HepG2 (cell line): ENCODE results near the gene CSTF1.

ENCODE experiments used
- CTCF ChIP-seq: sonication (generic); formaldehyde crosslinking; IDR thresholded peaks from 2 replicates; pipeline ENCODE4 v1.5.0; 2020; ENCODE audit warnings: mild to moderate bottlenecking, missing genetic modification reagents, moderate library complexity
- DNMT1 ChIP-seq: sonication (generic); formaldehyde crosslinking; IDR thresholded peaks from 2 replicates; pipeline ENCODE4 v1.5.1; 2020; ENCODE audit warnings: mild to moderate bottlenecking, missing genetic modification reagents
- KDM1A ChIP-seq: IDR thresholded peaks from 2 replicates; pipeline ENCODE4 v1.6.1; 2016; ENCODE audit warnings: missing compliant biosample characterization
- NCOA1 ChIP-seq: sonication (generic); formaldehyde crosslinking; IDR thresholded peaks from 2 replicates; pipeline ENCODE4 v1.9.0; 2021; ENCODE audit warnings: missing genetic modification reagents
- PRPF4 ChIP-seq: fragments of 200-400 bp; formaldehyde crosslinking; IDR thresholded peaks from 2 replicates; pipeline ENCODE4 v1.6.1; 2016; ENCODE audit warnings: low read length, low read depth; ENCODE audit not compliant: poor library complexity, severe bottlenecking
- SOX5 ChIP-seq: IDR thresholded peaks from 2 replicates; pipeline ENCODE4 v1.6.1; 2016; ENCODE audit warnings: borderline replicate concordance
- TFAP4 ChIP-seq: sonication (generic); IDR thresholded peaks from 2 replicates; pipeline ENCODE4 v1.6.1; 2016; ENCODE audit warnings: low read depth, borderline replicate concordance
- ZBTB26 ChIP-seq: IDR thresholded peaks from 2 replicates; pipeline ENCODE4 v1.6.1; 2016; ENCODE audit warnings: missing compliant biosample characterization, missing genetic modification reagents, borderline replicate concordance
- ZNF552 ChIP-seq: sonication (generic); formaldehyde crosslinking; IDR thresholded peaks from 2 replicates; pipeline ENCODE4 v1.9.0; 2022; ENCODE audit warnings: missing genetic modification reagents, mild to moderate bottlenecking, borderline replicate concordance
- ZNF777 ChIP-seq: sonication (generic); formaldehyde crosslinking; IDR thresholded peaks from 2 replicates; pipeline ENCODE4 v1.4.0; 2020; ENCODE audit warnings: missing genetic modification reagents
- ZSCAN29 ChIP-seq: sonication (generic); formaldehyde crosslinking; conservative IDR thresholded peaks from 2 replicates; pipeline ENCODE4 v1.4.0; 2020; ENCODE audit warnings: mild to moderate bottlenecking, missing genetic modification reagents
- TF ChIP-seq, protein P1 (sequence below): sonication (generic); formaldehyde crosslinking; IDR thresholded peaks from one replicate; pipeline ENCODE4 v1.5.1; 2020; ENCODE audit warnings: mild to moderate bottlenecking, missing genetic modification reagents; ENCODE audit errors: not compliant biosample characterization

GRCh38 chr20:56352345-56353055, 39.9 kb upstream of the CSTF1 start:
- no peak for TF ChIP-seq SOX5 (CRISPR knock-in tag)
- no peak for TF ChIP-seq CTCF (CRISPR knock-in tag)
- TF ChIP-seq, protein P1, sequence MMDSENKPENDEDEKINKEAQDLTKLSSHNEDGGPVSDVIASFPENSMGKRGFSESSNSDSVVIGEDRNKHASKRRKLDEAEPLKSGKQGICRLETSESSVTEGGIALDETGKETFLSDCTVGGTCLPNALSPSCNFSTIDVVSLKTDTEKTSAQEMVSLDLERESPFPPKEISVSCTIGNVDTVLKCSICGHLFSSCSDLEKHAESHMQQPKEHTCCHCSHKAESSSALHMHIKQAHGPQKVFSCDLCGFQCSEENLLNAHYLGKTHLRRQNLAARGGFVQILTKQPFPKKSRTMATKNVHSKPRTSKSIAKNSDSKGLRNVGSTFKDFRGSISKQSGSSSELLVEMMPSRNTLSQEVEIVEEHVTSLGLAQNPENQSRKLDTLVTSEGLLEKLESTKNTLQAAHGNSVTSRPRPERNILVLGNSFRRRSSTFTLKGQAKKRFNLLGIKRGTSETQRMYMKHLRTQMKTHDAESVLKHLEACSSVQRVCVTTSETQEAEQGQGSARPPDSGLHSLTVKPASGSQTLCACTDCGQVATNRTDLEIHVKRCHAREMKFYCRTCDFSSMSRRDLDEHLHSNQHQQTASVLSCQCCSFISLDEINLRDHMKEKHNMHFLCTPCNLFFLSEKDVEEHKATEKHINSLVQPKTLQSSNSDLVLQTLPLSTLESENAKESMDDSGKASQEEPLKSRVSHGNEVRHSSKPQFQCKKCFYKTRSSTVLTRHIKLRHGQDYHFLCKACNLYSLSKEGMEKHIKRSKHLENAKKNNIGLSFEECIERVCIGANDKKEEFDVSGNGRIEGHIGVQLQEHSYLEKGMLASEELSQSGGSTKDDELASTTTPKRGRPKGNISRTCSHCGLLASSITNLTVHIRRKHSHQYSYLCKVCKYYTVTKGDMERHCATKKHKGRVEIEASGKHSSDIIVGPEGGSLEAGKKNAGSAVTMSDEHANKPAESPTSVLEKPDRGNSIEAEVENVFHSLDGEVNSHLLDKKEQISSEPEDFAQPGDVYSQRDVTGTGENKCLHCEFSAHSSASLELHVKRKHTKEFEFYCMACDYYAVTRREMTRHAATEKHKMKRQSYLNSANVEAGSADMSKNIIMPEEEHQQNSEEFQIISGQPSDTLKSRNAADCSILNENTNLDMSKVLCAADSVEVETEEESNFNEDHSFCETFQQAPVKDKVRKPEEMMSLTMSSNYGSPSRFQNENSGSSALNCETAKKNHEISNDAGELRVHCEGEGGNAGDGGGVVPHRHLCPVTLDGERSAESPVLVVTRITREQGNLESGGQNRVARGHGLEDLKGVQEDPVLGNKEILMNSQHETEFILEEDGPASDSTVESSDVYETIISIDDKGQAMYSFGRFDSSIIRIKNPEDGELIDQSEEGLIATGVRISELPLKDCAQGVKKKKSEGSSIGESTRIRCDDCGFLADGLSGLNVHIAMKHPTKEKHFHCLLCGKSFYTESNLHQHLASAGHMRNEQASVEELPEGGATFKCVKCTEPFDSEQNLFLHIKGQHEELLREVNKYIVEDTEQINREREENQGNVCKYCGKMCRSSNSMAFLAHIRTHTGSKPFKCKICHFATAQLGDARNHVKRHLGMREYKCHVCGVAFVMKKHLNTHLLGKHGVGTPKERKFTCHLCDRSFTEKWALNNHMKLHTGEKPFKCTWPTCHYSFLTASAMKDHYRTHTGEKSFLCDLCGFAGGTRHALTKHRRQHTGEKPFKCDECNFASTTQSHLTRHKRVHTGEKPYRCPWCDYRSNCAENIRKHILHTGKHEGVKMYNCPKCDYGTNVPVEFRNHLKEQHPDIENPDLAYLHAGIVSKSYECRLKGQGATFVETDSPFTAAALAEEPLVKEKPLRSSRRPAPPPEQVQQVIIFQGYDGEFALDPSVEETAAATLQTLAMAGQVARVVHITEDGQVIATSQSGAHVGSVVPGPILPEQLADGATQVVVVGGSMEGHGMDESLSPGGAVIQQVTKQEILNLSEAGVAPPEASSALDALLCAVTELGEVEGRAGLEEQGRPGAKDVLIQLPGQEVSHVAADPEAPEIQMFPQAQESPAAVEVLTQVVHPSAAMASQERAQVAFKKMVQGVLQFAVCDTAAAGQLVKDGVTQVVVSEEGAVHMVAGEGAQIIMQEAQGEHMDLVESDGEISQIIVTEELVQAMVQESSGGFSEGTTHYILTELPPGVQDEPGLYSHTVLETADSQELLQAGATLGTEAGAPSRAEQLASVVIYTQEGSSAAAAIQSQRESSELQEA (CRISPR knock-in tag), result no peak
- no peak for TF ChIP-seq PRPF4
- no peak for TF ChIP-seq DNMT1 (CRISPR knock-in tag)
- TF ChIP-seq ZBTB26 (CRISPR knock-in tag), result no peak
- TF ChIP-seq TFAP4, result no peak
- TF ChIP-seq ZNF552, result no peak
- TF ChIP-seq KDM1A (CRISPR knock-in tag), result no peak
- TF ChIP-seq ZSCAN29 (CRISPR knock-in tag), result no peak
- TF ChIP-seq ZNF777 (CRISPR knock-in tag), result no peak
- TF ChIP-seq NCOA1 (CRISPR knock-in tag), result no peak
